CD4-positive, alpha-beta memory T cell (primary cell): ENCODE results near the gene SLC29A1. TPM values are rescaled to one million over a fixed set of nuclear protein-coding genes. Genes with fewer than 3 reads are reported as not detected.

ENCODE experiments used
- CTCF ChIA-PET: fragments of 350-600 bp; sonication (Branson Sonifier 250); formaldehyde crosslinking; loops from one replicate; lab custom pipeline; 2021; ENCODE audit warnings: inconsistent platforms; ENCODE audit not compliant: partially characterized antibody; lab: Charles Lee
- POLR2A ChIA-PET: fragments of 350-600 bp; sonication (Branson Sonifier 250); formaldehyde crosslinking; loops from one replicate; lab custom pipeline; 2021; ENCODE audit not compliant: partially characterized antibody; lab: Charles Lee
- DNase-seq, 5 donors: peaks; one replicate each; pipeline versions ENCODE4 v3.0.0 to v3.0.0-alpha.2; 2020 to 2022; ENCODE audit warnings: mixed read lengths in 1 of 5
- H3K27ac ChIP-seq: one replicate; pipeline ENCODE4 v1.7.0; 2013; ENCODE audit warnings: low read depth, low read length
- H3K27me3 ChIP-seq: 2 replicates; pipeline ENCODE4 v1.7.0; 2013; ENCODE audit warnings: mild to moderate bottlenecking, low read length, moderate library complexity; ENCODE audit not compliant: insufficient read depth
- H3K36me3 ChIP-seq: 2 replicates; pipeline ENCODE4 v1.7.0; 2013; ENCODE audit warnings: mild to moderate bottlenecking, low read length, moderate library complexity; ENCODE audit not compliant: insufficient read depth
- H3K4me1 ChIP-seq: 2 replicates; pipeline ENCODE4 v1.7.0; 2013; ENCODE audit warnings: mild to moderate bottlenecking, low read length, moderate library complexity; ENCODE audit not compliant: insufficient read depth
- H3K4me3 ChIP-seq, 2 donors: one replicate each; pipeline ENCODE4 v1.7.0; 2013; ENCODE audit warnings: low read length in 2 of 2, mild to moderate bottlenecking in 1 of 2
- H3K9me3 ChIP-seq, 2 donors: one replicate each; pipeline ENCODE4 v1.7.0; 2013; ENCODE audit warnings: low read length in 2 of 2, control low read depth in 1 of 2; ENCODE audit not compliant: control insufficient read depth in 1 of 2
- H3K27ac Mint-ChIP-seq, 7 donors: one replicate each; pipeline ENCODE4 v1.8.0; 2020 to 2021; ENCODE audit warnings: mixed read lengths in 7 of 7, mild to moderate bottlenecking in 6 of 7, inconsistent platforms in 3 of 7, moderate library complexity in 3 of 7
- H3K27me3 Mint-ChIP-seq, 2 donors: one replicate each; pipeline ENCODE4 v1.8.0; 2020 to 2021; ENCODE audit warnings: mixed read lengths in 2 of 2
- H3K36me3 Mint-ChIP-seq, 2 donors: one replicate each; pipeline ENCODE4 v1.8.0; 2020 to 2021; ENCODE audit warnings: mixed read lengths in 2 of 2, inconsistent platforms in 1 of 2, mild to moderate bottlenecking in 1 of 2
- H3K4me1 Mint-ChIP-seq, 4 donors: one replicate each; pipeline ENCODE4 v1.8.0; 2020 to 2021; ENCODE audit warnings: mixed read lengths in 4 of 4, mild to moderate bottlenecking in 1 of 4
- H3K4me3 Mint-ChIP-seq, 8 donors: one replicate each; pipeline ENCODE4 v1.8.0; 2020 to 2021; ENCODE audit warnings: mixed read lengths in 8 of 8, mild to moderate bottlenecking in 7 of 8, moderate library complexity in 6 of 8, inconsistent platforms in 3 of 8
- H3K9me3 Mint-ChIP-seq, 8 donors: one replicate each; pipeline ENCODE4 v1.8.0; 2020 to 2021; ENCODE audit warnings: mixed read lengths in 8 of 8, mild to moderate bottlenecking in 5 of 8, inconsistent platforms in 3 of 8, moderate library complexity in 1 of 8
- intact Hi-C: fragments of 100-400 bp; cut with micrococcal nuclease; formaldehyde crosslinking; loops from one replicate; pipeline ENCODE4 v1.15.1; 2023
- polyA plus RNA-seq, 2 donors: library from polyadenylated mRNA; unstranded; fragments of 300-500 nt; fragmentation: Illumina TruSeq; gene quantifications; one replicate each; pipeline ENCODE4 v1.2.3, GENCODE V29; 2021
- total RNA-seq, 2 experiments: library from RNA; stranded (reverse); gene quantifications; one replicate each; pipeline ENCODE4 v1.2.3, GENCODE V29; 2021

Gene SLC29A1
- total and polyA plus RNA-seq, 4 experiments from 2014 or later = 2.1 to 3.7 (median 3.2) TPM

DNA sequence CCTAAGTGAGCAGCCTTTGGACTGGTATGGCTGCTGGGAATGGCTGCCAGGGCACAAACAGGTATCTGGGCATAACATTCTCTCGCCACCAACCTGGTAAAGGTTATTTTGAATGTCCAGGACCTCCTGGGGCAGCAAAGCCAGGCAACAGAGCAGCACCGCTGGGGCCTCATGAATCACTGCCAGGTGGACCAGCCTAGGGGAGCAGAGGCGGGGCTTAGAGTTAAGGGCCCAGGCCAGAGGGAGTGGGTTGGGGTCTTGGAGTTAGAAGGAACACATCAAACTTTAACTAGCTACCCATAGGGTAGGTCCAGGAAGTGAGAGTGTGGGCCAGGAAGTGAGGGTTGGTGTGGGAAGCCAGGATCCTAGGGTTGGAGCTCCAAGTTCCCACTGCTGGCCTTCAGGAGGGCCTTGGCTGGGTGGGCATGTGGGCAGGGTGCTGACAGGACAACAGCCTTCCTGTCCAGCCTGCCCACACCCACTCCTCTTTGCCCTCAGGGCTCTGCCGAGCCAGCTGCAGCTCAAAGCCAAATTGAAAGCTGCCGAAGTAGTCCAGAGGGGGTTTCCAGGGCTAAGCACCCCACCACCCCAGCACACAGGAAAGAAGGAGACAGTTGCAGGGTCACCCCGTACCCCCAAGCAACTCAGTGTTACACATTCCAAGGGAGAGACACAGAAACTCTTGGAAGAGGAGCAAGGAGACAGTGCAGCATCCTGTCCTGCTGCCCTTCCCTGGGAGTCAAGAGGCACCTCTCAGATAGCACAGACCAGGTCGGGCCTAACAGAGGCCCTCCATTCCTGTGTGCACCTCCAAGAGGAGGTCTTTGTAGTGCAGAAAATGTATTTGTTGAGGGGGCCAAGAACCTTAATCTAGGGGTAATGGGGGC, 39.3 kb downstream of the SLC29A1 start:
- Mint-ChIP-seq H3K27me3 (no peaks in the 10 kb centered on the region), H3K27ac (peak overlapping the region; percentile 95 to 98 (median 97)), H3K4me1 (peaks cover 25 to 51% (median 42%) of the 10 kb centered on the region in 4 donors), H3K36me3 (peaks cover 8 to 41% of the 10 kb centered on the region in 2 donors), H3K9me3 (no peaks in the 10 kb centered on the region), H3K4me3 (peak overlapping the region; percentile 73 to 95 (median 93))
- Histone ChIP-seq H3K36me3 (peaks cover 24% of the 10 kb centered on the region), H3K4me1 (peaks cover 44% of the 10 kb centered on the region), H3K27ac (peak overlapping the region; percentile 96), H3K27me3 (no peaks in the 10 kb centered on the region), H3K9me3 (no peaks in the 10 kb centered on the region), H3K4me3 (peak overlapping the region; percentile 83 to 89)
- POLR2A ChIA-PET = interaction anchor here (1.3 to 2.9 kb wide), 6 partner anchors 9 to 50 kb away, joined by 4 to 50 read pairs (median 6); partner anchors contain the start of genes AARS2 and HSP90AB1
- intact Hi-C loops = no loop called here
- peak in 1 of 5 donors; percentile 53 for DNase-seq
- CTCF ChIA-PET = interaction anchor here (0.7 to 1.7 kb wide), 3 partner anchors 10 to 41 kb away, joined by 5 to 20 read pairs (median 6); no protein-coding TSS in a partner anchor

- H3K9me3 ChIP-seq = no peaks in the 10 kb centered on the region
- no peaks in the 10 kb centered on the region for H3K27me3 ChIP-seq
- peak in 3 of 5 donors; percentile 31 to 79 (median 51) for DNase-seq
- Mint-ChIP-seq H3K4me1 (peaks cover 18 to 43% (median 38%) of the 10 kb centered on the region in 4 donors), H3K9me3 (no peaks in the 10 kb centered on the region), H3K4me3 (peak overlapping the region; percentile 73 to 95 (median 93)), H3K27me3 (peaks cover 2% of the 10 kb centered on the region in 2 donors), H3K27ac (peak overlapping the region; percentile 95 to 98 (median 97)), H3K36me3 (peaks cover 8 to 35% of the 10 kb centered on the region in 2 donors)
- intact Hi-C loops = loop anchor here (2.0 kb wide), 1 partner anchor 167 kb away; no protein-coding TSS in a partner anchor
- peak overlapping the region; percentile 83 to 89 for H3K4me3 ChIP-seq
- H3K4me1 ChIP-seq = peaks cover 38% of the 10 kb centered on the region
- H3K36me3 ChIP-seq = peaks cover 23% of the 10 kb centered on the region
- peak overlapping the region; percentile 96 for H3K27ac ChIP-seq
- ChIA-PET CTCF (interaction anchor here (1.0 to 8.3 kb wide), 4 partner anchors 9 to 91 kb away, joined by 3 to 82 read pairs (median 4); partner anchors contain the start of gene SLC35B2), POLR2A (interaction anchor here (1.2 to 6.2 kb wide), 7 partner anchors 8 to 49 kb away, joined by 3 to 97 read pairs (median 11); partner anchors contain the start of genes AARS2, HSP90AB1 and SLC35B2)
Measured at GRCh38 chr6:44263354-44264100, 40.1 kb downstream of the SLC29A1 start.

DNA sequence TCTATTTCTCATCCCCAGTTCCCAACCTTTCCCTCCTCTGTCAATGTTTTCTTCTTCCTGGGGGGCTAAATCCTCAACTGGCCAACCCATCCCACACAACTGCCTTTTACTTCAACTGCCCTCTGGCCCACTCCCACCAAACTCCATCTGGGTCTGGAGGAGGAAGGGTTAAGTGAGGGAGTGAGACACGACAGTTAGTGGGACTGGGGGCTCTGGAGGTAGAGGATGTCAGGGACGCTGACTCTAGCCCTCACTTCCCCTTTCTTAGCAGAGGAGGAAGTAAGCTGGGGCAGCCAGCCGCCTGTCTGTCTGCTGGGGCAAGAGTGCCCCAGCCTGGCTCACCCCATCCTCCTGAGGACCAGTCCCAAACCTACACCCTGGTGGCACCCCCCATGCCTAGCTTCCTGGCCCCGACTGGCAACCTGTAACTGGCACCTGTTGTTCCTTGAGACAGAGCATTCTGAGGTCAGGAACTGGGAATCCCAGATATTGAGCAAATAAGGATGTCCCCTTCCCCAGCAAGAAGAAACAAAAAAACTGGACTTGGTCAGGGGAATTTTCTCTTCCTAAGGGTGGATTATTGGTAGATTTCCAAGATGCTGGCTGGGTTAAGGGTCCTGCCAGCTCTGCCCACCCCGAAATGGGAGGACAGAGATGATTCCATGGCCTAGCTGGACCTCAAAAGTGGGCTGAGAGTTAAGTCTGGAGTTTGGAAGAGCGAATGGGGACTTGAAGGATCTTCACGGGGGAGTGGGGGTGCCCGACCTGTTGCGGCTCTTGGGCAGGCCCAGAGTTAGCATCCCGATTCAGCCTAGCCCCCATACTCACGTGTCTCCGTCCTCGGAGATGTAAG, 41.0 kb downstream of the SLC29A1 start:
- H3K27me3 ChIP-seq = peaks cover 6% of the 10 kb centered on the region
- DNase-seq = peak in 1 of 5 donors; percentile 68
- Mint-ChIP-seq H3K27me3 (peaks cover 5 to 10% of the 10 kb centered on the region in 2 donors), H3K4me3 (peak overlapping the region; percentile 73 to 95 (median 93)), H3K9me3 (no peaks in the 10 kb centered on the region), H3K36me3 (peaks cover 8 to 33% of the 10 kb centered on the region in 2 donors), H3K27ac (peak overlapping the region; percentile 95 to 98 (median 97)), H3K4me1 (peaks cover 17 to 43% (median 38%) of the 10 kb centered on the region in 4 donors)
- H3K9me3 ChIP-seq = no peaks in the 10 kb centered on the region
- peaks cover 38% of the 10 kb centered on the region for H3K4me1 ChIP-seq
- intact Hi-C loops = loop anchor here (1.0 to 2.0 kb wide), 5 partner anchors 7 to 168 kb away; partner anchors contain the start of genes HSP90AB1 and SLC35B2
- H3K36me3 ChIP-seq = peaks cover 16% of the 10 kb centered on the region
- H3K27ac ChIP-seq = peak overlapping the region; percentile 96
- H3K4me3 ChIP-seq = peak overlapping the region; percentile 83 to 89
- POLR2A ChIA-PET = interaction anchor here (1.2 to 6.2 kb wide), 5 partner anchors 9 to 49 kb away, joined by 3 to 97 read pairs (median 11); partner anchors contain the start of genes AARS2, HSP90AB1 and SLC35B2
- CTCF ChIA-PET = interaction anchor here (1.0 to 8.3 kb wide), 6 partner anchors 10 to 123 kb away, joined by 3 to 82 read pairs (median 4); partner anchors contain the start of genes CDC5L and SLC35B2

- intact Hi-C loops = loop anchor here (1.0 to 2.0 kb wide), 5 partner anchors 8 to 168 kb away; partner anchors contain the start of genes HSP90AB1 and SLC35B2
- DNase-seq = peak; percentile 93 to 96 (median 94)
- Mint-ChIP-seq H3K36me3 (peaks cover 8 to 32% of the 10 kb centered on the region in 2 donors), H3K4me1 (peaks cover 17 to 48% (median 40%) of the 10 kb centered on the region in 4 donors), H3K4me3 (peak within 1 kb of the TSS; percentile 73 to 96 (median 93)), H3K9me3 (no peaks in the 10 kb centered on the region), H3K27ac (peak within 1 kb of the TSS; percentile 95 to 98 (median 97)), H3K27me3 (peaks cover 8 to 18% of the 10 kb centered on the region in 2 donors)
- ChIA-PET POLR2A (interaction anchor here (1.2 to 6.2 kb wide), 5 partner anchors 9 to 48 kb away, joined by 3 to 97 read pairs (median 11); partner anchors contain the start of genes AARS2, HSP90AB1 and SLC35B2), CTCF (interaction anchor here (1.0 to 8.3 kb wide), 7 partner anchors 11 to 122 kb away, joined by 3 to 82 read pairs (median 4); partner anchors contain the start of genes CDC5L and SLC35B2)
- Histone ChIP-seq H3K4me3 (peak within 1 kb of the TSS; percentile 83 to 89), H3K27me3 (peaks cover 12% of the 10 kb centered on the region), H3K36me3 (peaks cover 8% of the 10 kb centered on the region), H3K4me1 (peaks cover 38% of the 10 kb centered on the region), H3K27ac (peak within 1 kb of the TSS; percentile 96), H3K9me3 (no peaks in the 10 kb centered on the region)
Measured at GRCh38 chr6:44265007-44265721, 41.8 kb downstream of the SLC29A1 start, which contains the start of gene NFKBIE. NFKBIE (minus strand) TSS chr6:44265551; CDS start chr6:44265346, 205 bp downstream.

DNA sequence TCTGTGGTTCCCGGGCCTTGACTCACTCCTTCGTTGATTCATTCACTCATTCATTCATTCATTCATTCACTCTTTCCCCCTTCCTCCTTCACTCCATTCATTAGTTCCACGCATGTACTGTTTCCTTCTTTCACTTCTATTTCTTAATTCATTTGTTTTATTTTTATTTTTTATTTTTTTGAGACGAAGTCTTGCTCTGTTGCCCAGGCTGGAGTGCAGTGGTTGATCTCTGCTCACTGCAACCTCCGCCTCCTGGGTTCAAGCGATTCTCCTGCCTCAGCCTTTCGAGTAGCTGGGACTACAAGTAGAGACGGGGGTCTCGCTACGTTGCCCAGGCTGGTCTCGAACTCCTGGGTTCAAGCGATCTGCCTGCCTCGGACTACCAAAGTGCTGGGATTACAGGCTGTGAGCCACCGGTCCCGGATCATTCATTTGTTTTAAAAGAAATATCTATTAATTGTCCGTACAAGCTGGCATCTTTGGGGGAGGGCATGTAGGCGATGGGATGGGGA, 42.4 kb downstream of the SLC29A1 start:
- Histone ChIP-seq H3K27ac (peak overlapping the region; percentile 96), H3K4me1 (peaks cover 37% of the 10 kb centered on the region), H3K9me3 (no peaks in the 10 kb centered on the region), H3K27me3 (peaks cover 12% of the 10 kb centered on the region), H3K36me3 (peaks cover 6% of the 10 kb centered on the region), H3K4me3 (peak overlapping the region in 1 of 2 donors; percentile 89)
- H3K4me1 Mint-ChIP-seq = peaks cover 17 to 48% (median 38%) of the 10 kb centered on the region in 4 donors
- H3K27ac Mint-ChIP-seq = peak overlapping the region; percentile 94 to 98 (median 95)
- H3K36me3 Mint-ChIP-seq = peaks cover 5 to 28% of the 10 kb centered on the region in 2 donors
- DNase-seq = no peak
- intact Hi-C loops = loop anchor here (1.0 to 2.0 kb wide), 5 partner anchors 8 to 169 kb away; partner anchors contain the start of genes HSP90AB1 and SLC35B2
- ChIA-PET POLR2A (interaction anchor here (5.4 to 6.2 kb wide), 2 partner anchors 10 to 19 kb away, joined by 37 to 97 read pairs; partner anchors contain the start of genes HSP90AB1 and SLC35B2), CTCF (interaction anchor here (4.6 to 8.3 kb wide), 3 partner anchors 11 to 72 kb away, joined by 54 to 82 read pairs (median 63); partner anchors contain the start of gene SLC35B2)
- no peaks in the 10 kb centered on the region for H3K9me3 Mint-ChIP-seq
- H3K27me3 Mint-ChIP-seq = peaks cover 8 to 18% of the 10 kb centered on the region in 2 donors
- peak overlapping the region; percentile 73 to 96 (median 93) for H3K4me3 Mint-ChIP-seq
